Measurements from ENCODE around the gene NFU1. TPM values are rescaled to one million over a fixed set of nuclear protein-coding genes. Genes with fewer than 3 reads are reported as not detected.

The NFU1 gene
- total RNA-seq, 1 donor from 2014 or later = 42.9 TPM

DNA sequence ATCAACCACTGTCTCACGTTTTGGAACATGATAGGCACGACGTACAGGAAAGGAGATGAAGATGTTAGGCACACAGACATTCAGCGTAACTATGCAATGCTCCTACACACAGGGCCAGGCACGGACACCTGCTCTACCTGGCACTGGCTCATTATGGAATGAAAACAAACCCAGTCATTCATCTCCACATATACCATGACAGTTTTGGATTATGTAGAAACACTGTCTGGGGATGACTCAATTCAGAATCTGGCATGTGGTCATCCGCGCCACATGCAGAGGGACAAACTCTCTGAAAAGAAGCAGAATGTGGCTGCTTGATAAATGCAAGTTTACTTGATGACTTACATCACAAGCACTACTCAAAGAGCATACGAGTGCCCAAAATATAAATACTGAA lies 29.5 kb upstream of the NFU1 start:
- intact Hi-C loops (cut with DNase I) = no loop called here
- no peak for DNase-seq
- TF ChIP-seq, protein P1, sequence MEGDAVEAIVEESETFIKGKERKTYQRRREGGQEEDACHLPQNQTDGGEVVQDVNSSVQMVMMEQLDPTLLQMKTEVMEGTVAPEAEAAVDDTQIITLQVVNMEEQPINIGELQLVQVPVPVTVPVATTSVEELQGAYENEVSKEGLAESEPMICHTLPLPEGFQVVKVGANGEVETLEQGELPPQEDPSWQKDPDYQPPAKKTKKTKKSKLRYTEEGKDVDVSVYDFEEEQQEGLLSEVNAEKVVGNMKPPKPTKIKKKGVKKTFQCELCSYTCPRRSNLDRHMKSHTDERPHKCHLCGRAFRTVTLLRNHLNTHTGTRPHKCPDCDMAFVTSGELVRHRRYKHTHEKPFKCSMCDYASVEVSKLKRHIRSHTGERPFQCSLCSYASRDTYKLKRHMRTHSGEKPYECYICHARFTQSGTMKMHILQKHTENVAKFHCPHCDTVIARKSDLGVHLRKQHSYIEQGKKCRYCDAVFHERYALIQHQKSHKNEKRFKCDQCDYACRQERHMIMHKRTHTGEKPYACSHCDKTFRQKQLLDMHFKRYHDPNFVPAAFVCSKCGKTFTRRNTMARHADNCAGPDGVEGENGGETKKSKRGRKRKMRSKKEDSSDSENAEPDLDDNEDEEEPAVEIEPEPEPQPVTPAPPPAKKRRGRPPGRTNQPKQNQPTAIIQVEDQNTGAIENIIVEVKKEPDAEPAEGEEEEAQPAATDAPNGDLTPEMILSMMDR (IDR thresholded peaks at IDR 0.05) = no peak
- ATAC-seq = no peak
- no peaks in the 10 kb centered on the region for H3K9me3 ChIP-seq
- H3K4me3 ChIP-seq = no peak overlapping the region
- H3K4me1 ChIP-seq = no peaks in the 10 kb centered on the region
- no peak overlapping the region for H3K27ac ChIP-seq
- H3K27me3 ChIP-seq = no peaks in the 10 kb centered on the region
- peaks cover 20% of the 10 kb centered on the region for H3K36me3 ChIP-seq

DNA sequence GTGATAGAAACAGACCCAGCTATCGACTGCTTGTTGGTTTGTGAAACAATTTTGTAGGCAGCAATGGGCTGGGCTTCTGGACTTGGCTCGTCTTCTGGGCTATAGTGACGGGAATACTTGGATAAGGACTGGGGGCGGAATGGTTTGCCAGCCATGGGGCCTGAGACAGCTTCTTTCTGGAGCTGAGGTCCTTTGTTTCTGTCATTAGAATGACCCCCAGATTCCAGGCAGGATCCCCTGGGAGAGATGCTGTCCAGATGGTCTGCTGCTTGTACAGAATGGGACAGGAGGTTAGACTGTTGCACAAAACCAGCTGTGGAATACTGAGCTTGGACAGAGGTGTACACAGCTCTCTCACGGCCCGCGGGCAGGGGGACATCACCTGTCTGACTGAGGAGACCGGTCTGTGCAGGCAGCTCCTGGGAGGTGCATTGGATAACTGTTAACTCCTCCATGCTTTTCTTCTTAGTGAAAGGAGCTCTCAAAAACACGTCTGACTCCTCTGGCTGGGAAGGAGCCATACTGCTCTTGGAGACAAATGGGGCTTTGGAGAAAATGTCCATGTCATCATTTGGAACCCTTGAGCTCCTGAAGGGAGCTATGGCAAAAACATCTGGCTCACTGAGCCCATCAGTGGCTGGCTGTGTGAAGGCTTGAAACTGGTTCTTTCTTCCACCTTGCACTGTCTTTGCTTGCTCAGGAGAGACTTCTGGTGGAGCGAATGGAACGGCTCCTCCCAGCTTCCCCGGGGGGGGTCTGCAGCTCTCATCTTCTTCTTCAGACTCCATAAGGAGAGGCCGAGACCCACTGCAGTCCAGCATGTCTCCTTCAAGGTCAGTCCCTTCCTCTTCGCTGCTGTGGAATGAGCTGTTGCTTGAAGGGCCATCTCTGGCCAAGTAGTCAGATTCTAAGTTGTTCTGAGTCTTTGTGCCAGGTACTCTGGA lies 28.6 kb upstream of the NFU1 start:
- H3K4me1 ChIP-seq = no peaks in the 10 kb centered on the region
- ATAC-seq (peak; percentile 45), DNase-seq (no peak)
- intact Hi-C loops (cut with DNase I) = no loop called here
- no peaks in the 10 kb centered on the region for H3K9me3 ChIP-seq
- peak overlapping the region; percentile 24 for H3K27ac ChIP-seq
- H3K27me3 ChIP-seq = no peaks in the 10 kb centered on the region
- H3K36me3 ChIP-seq = peaks cover 20% of the 10 kb centered on the region
- TF ChIP-seq, protein P1 (IDR thresholded peaks at IDR 0.05) = no peak
- no peak overlapping the region for H3K4me3 ChIP-seq

DNA sequence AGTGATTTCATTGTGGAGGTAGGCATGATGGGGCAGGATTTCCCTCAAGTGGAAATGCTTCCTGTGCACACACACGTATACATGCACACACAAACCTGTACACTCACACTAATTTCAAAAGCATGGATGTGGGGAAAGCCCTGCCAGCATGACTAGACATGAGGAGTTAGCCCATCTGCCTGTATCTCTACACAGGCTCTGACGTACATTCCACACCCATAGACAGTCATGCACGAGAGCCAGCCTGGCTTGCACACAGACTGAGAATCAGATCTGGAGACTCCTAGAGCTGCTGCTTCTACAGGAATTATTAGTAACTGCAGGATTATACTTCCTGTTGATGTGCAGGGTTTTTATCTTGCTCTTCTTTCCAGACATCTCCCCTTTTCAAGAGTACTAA lies 27.3 kb upstream of the NFU1 start:
- Histone ChIP-seq H3K4me3 (no peak overlapping the region), H3K27me3 (no peaks in the 10 kb centered on the region), H3K36me3 (peaks cover 20% of the 10 kb centered on the region), H3K4me1 (no peaks in the 10 kb centered on the region), H3K9me3 (no peaks in the 10 kb centered on the region), H3K27ac (no peak overlapping the region)
- intact Hi-C loops (cut with DNase I) = no loop called here
- DNase-seq = no peak
- peak; percentile 41 for ATAC-seq
- TF ChIP-seq, protein P1 (IDR thresholded peaks at IDR 0.05) = no peak

DNA sequence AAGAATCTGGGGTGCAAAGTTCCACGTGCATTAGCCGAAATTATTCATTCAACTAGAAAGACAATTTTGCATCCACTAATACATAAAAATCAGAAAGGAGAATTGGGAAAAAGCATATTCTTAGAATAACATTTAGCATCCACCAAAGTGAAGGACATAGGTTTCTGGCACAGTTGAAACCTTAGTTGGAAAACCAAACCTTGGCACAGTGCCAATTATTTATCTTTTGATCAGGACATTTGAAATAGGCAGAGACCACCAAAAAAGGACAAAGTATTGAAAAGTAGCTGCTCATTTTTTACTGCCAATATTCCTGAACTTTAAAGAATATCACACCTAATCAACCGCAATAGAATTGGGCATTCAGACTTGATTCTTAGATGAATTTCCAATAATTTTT lies 25.5 kb upstream of the NFU1 start:
- TF ChIP-seq, protein P1 (IDR thresholded peaks at IDR 0.05) = no peak
- intact Hi-C loops (cut with DNase I) = no loop called here
- H3K36me3 ChIP-seq = peaks cover 20% of the 10 kb centered on the region
- no peaks in the 10 kb centered on the region for H3K27me3 ChIP-seq
- H3K4me1 ChIP-seq = no peaks in the 10 kb centered on the region
- no peak overlapping the region for H3K4me3 ChIP-seq
- DNase-seq (no peak), ATAC-seq (no peak)
- no peaks in the 10 kb centered on the region for H3K9me3 ChIP-seq
- no peak overlapping the region for H3K27ac ChIP-seq

DNA sequence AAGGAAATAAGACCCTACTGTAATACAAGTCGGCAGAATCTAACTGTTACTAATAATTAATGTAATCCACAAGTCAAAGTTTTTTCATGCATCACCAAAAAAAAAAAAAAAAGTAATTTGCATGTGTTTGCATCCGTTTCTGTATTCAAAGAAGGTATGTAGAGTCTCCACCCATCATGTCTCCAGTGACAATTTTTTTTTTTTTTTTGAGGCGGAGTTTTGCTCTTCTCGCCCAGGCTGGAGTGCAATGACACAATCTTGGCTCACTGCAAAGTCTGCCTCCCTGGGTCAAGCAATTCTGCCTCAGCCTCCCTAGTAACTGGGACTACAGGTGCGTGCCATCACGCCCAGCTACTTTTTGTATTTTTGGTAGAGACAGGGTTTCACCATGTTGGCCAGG lies 24.2 kb upstream of the NFU1 start:
- TF ChIP-seq, protein P1 (IDR thresholded peaks at IDR 0.05) = no peak
- Histone ChIP-seq H3K27me3 (no peaks in the 10 kb centered on the region), H3K36me3 (peaks cover 20% of the 10 kb centered on the region), H3K4me3 (no peak overlapping the region), H3K27ac (no peak overlapping the region), H3K9me3 (no peaks in the 10 kb centered on the region), H3K4me1 (no peaks in the 10 kb centered on the region)
- intact Hi-C loops (cut with DNase I) = no loop called here
- DNase-seq (no peak), ATAC-seq (no peak)

Data from upper lobe of right lung (tissue), 1 donor.